ENCODE measurements around the gene ARSK. TPM values are rescaled to one million over a fixed set of nuclear protein-coding genes. Genes with fewer than 3 reads are reported as not detected.

Gene ARSK
- total RNA-seq, 4 donors from 2014 or later: 5.9 to 12.2 (median 7.7) TPM

DNA sequence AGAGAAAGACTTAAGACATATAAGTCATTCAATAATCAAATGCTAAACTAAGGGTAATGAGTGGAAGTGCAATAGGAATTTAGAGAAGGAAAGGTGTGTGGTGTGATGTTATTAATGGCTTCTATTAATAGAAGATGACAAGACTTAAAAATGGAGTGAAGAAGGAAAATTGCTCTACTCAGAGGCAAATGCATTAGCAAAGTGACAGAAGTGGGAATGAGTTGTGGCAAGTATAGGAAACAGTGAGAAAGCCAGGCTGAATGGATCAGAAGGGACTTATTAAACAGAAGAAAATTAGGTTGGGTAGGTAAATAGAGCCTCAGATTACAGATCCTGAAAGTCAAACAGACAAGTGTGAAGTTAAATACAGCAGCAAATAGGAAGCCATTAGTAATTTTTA lies 5.9 kb upstream of the ARSK start:
- intact Hi-C loops (cut with DNase I; ENCODE audit: low total_unique reads): no loop called here
- H3K4me3 ChIP-seq (ENCODE audit: low read depth, poor library complexity, severe bottlenecking): no peak overlapping the region
- no peak for DNase-seq (ENCODE audit: low spot score in 2 of 2)
- no peak for TF ChIP-seq POLR2A (IDR thresholded peaks at IDR 0.05)
- TF ChIP-seq, protein P1, sequence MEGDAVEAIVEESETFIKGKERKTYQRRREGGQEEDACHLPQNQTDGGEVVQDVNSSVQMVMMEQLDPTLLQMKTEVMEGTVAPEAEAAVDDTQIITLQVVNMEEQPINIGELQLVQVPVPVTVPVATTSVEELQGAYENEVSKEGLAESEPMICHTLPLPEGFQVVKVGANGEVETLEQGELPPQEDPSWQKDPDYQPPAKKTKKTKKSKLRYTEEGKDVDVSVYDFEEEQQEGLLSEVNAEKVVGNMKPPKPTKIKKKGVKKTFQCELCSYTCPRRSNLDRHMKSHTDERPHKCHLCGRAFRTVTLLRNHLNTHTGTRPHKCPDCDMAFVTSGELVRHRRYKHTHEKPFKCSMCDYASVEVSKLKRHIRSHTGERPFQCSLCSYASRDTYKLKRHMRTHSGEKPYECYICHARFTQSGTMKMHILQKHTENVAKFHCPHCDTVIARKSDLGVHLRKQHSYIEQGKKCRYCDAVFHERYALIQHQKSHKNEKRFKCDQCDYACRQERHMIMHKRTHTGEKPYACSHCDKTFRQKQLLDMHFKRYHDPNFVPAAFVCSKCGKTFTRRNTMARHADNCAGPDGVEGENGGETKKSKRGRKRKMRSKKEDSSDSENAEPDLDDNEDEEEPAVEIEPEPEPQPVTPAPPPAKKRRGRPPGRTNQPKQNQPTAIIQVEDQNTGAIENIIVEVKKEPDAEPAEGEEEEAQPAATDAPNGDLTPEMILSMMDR (IDR thresholded peaks at IDR 0.05): no peak

DNA sequence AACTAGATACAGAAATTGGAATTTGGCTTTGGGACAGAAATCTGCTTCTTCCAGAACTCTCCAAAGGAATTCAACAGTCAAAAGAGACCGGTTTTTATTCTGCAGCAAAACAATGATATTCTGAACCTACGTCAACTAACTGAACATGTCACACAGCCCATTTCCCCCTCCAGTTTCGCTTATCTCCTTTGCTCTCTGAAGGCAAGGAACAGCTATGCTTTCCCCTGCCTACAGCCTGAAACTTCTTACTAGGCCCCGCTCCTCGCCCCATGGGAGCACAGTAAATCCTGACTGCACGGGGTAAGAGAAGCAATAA lies 612 bp upstream of the ARSK start:
- H3K4me3 ChIP-seq (ENCODE audit: low read depth, poor library complexity, severe bottlenecking): peak overlapping the region; percentile 50
- TF ChIP-seq, protein P1 (IDR thresholded peaks at IDR 0.05): no peak
- TF ChIP-seq POLR2A (IDR thresholded peaks at IDR 0.05): no peak
- intact Hi-C loops (cut with DNase I; ENCODE audit: low total_unique reads): no loop called here
- 0 to 2% methylated on average over 6 of the region's 6 CpGs for WGBS, 2 donors
- DNase-seq (ENCODE audit: low spot score in 2 of 2): no peak

DNA sequence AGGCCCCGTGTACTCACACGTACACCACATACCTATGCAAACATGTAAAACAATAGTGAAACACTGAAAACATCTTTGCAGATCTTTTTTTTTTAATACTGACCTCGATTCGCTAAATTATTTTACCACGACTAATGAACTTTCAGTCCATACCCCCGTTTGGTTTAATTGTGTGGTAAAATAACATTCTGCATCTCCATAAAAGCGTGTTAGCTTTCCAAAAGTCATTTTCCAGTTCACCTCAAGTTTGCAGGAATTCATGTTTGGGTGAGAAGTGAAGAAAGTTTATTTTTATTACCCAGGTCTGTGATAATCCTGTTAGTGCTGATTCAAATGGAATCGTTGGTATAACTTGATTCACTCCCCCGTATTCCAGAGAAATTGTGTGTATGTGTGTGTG lies 652 bp downstream of the ARSK start:
- DNase-seq (ENCODE audit: low spot score in 2 of 2): no peak
- H3K4me3 ChIP-seq (ENCODE audit: low read depth, poor library complexity, severe bottlenecking): peak overlapping the region; percentile 60
- WGBS, 2 donors: 0% methylated on average over 9 of the region's 9 CpGs
- TF ChIP-seq, protein P1 (IDR thresholded peaks at IDR 0.05): no peak
- no peak for TF ChIP-seq POLR2A (IDR thresholded peaks at IDR 0.05)
- intact Hi-C loops (cut with DNase I; ENCODE audit: low total_unique reads): no loop called here

DNA sequence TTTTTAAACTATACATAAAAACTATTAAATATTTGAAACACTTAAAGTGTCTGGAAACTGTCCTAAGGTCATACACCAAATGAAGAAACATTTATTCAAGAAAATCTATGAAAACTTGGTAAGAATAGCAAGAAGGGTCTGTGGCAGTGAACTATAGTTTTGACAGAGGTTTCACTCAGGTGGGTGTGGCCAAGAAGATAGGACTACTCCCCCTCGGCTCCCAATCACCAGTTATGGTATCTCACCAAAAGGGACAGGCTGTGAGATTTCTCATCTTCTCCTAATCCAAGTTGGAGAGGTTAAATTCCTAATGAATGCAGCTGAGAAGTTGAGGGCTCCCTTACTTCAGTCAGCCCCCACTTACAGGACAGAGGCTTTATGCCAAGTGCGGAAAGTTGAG lies 2.9 kb downstream of the ARSK start:
- TF ChIP-seq, protein P1 (IDR thresholded peaks at IDR 0.05): no peak
- TF ChIP-seq POLR2A (IDR thresholded peaks at IDR 0.05): no peak
- intact Hi-C loops (cut with DNase I; ENCODE audit: low total_unique reads): no loop called here
- WGBS, 2 donors: 91 to 97% methylated on average over 2 of the region's 2 CpGs
- H3K4me3 ChIP-seq (ENCODE audit: low read depth, poor library complexity, severe bottlenecking): no peak overlapping the region
- no peak for DNase-seq (ENCODE audit: low spot score in 2 of 2)

DNA sequence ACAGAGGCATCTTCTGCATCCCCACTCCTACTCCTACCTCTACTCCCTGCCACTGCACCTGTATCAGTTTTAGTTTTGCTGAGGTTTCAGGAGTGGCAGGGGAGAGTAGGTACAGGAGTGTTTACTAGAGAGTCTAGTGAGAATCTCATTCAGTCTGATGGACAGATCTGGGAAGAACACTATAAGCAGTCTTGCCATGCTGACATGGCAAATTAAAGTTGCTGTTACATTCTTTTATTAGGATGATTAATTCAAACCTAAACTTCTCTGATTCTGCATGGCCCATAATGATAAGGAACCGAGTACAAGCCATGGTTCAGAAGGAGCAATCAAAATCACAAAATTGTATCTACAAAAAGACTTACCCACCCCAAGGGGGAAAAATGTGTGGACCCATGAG lies 7.4 kb downstream of the ARSK start:
- WGBS, 2 donors: 93 to 94% methylated on average over 1 of the region's 1 CpG
- TF ChIP-seq, protein P1 (IDR thresholded peaks at IDR 0.05): no peak
- no peak for TF ChIP-seq POLR2A (IDR thresholded peaks at IDR 0.05)
- no peak for DNase-seq (ENCODE audit: low spot score in 2 of 2)
- intact Hi-C loops (cut with DNase I; ENCODE audit: low total_unique reads): no loop called here
- H3K4me3 ChIP-seq (ENCODE audit: low read depth, poor library complexity, severe bottlenecking): no peak overlapping the region

DNA sequence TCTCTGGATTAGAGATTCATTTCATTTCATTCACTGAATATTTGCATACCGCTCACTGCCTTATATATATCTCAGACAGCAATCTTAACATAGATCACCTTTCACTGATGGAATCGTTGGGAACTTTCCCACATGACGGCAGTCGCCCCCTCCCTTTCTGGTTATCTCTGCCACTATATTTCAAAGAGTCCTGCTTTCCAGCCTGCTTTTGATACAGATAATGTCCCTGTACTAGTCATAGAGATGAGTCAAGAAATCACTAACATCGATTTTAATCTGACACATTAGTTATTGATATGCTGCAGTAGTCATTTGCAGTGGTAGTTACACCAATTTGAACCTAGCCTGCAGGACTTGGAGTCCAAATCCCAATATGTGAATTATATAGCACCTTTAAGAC lies 8.5 kb downstream of the ARSK start:
- 90 to 92% methylated on average over 5 of the region's 5 CpGs for WGBS, 2 donors
- intact Hi-C loops (cut with DNase I; ENCODE audit: low total_unique reads): no loop called here
- no peak overlapping the region for H3K4me3 ChIP-seq (ENCODE audit: low read depth, poor library complexity, severe bottlenecking)

More for the DNA sequence above, 8.5 kb downstream of the ARSK start:
- no peak for DNase-seq (ENCODE audit: low spot score in 2 of 2)
- TF ChIP-seq, protein P1 (IDR thresholded peaks at IDR 0.05): no peak
- TF ChIP-seq POLR2A (IDR thresholded peaks at IDR 0.05): no peak
